ENCODE data around the gene RNF10. TPM values are rescaled to one million over a fixed set of nuclear protein-coding genes. Genes with fewer than 3 reads are reported as not detected.

The RNF10 gene
- total and polyA plus RNA-seq, 2 of the 4 experiments (the other 2 are of a cell fraction) = 44.4 to 95.0 TPM

GRCh38 chr12:120579179-120579578 is 45.0 kb downstream of the RNF10 start:
- no peak for TF ChIP-seq MXI1 (IDR thresholded peaks at IDR 0.05; ENCODE audit: borderline replicate concordance, low read depth, low read length)
- no peak for TF ChIP-seq SMC3 (IDR thresholded peaks at IDR 0.05; ENCODE audit: low read depth, low read length)
- TF ChIP-seq NFE2L2 (IDR thresholded peaks at IDR 0.05; ENCODE audit: low read depth, low read length) = no peak
- no peak for TF ChIP-seq RFX5 (IDR thresholded peaks at IDR 0.05; ENCODE audit: low read depth, low read length)
- no peak for TF ChIP-seq CTCF (conservative IDR thresholded peaks at IDR 0.05; ENCODE audit: low read depth, low read length)
- TF ChIP-seq ELK1 (IDR thresholded peaks at IDR 0.05; ENCODE audit: borderline replicate concordance, low read depth, low read length) = no peak
- TF ChIP-seq CEBPB (IDR thresholded peaks at IDR 0.05; ENCODE audit: low read depth, low read length) = no peak
- no peak for TF ChIP-seq BHLHE40 (IDR thresholded peaks at IDR 0.05; ENCODE audit: low read depth, low read length)
- no peak for TF ChIP-seq CHD1 (IDR thresholded peaks at IDR 0.05; ENCODE audit: low read depth, low read length)
- TF ChIP-seq RCOR1 (IDR thresholded peaks at IDR 0.05; ENCODE audit: insufficient replicate concordance, low read length) = no peak
- no peak for TF ChIP-seq POLR2A (IDR thresholded peaks at IDR 0.05; ENCODE audit: low read depth, low read length)
- TF ChIP-seq FOS (IDR thresholded peaks at IDR 0.05; ENCODE audit: low read depth, low read length) = no peak
- no peak for TF ChIP-seq USF2 (IDR thresholded peaks at IDR 0.05; ENCODE audit: low read depth, low read length)
- TF ChIP-seq MAZ (IDR thresholded peaks at IDR 0.05; ENCODE audit: borderline replicate concordance, low read depth, low read length) = no peak
- no peak for TF ChIP-seq RAD21 (IDR thresholded peaks at IDR 0.05; ENCODE audit: low read length)
- Histone ChIP-seq H4K20me1 (ENCODE audit: insufficient read depth, low read length) (peaks cover 9% of the 10 kb centered on the region; the same call in 1 of the 2 replicates), H4K8ac (ENCODE audit: low read depth in 2 of 2, low read length in 2 of 2) (no peak overlapping the region), H3K4me1 (ENCODE audit: control insufficient read depth, insufficient read depth, low read length) (no peaks in the 10 kb centered on the region), H2AFZ (replicated peaks; ENCODE audit: low read length, poor library complexity) (no peak overlapping the region), H3K56ac (ENCODE audit: extremely low read depth, insufficient read depth, low read length) (no peak overlapping the region), H3K9ac (ENCODE audit: low read depth, low read length) (no peak overlapping the region), H3K9me3 (ENCODE audit: control insufficient read depth, insufficient read depth, low read length) (no peaks in the 10 kb centered on the region), H3K14ac (replicated peaks; ENCODE audit: low read depth, low read length) (no peak overlapping the region), H3K36me3 (ENCODE audit: control insufficient read depth, insufficient read depth, low read length) (peaks cover 41% of the 10 kb centered on the region), H3K9me1 (ENCODE audit: insufficient read depth, low read length) (no peaks in the 10 kb centered on the region), H4K91ac (ENCODE audit: insufficient read depth, low read depth, low read length) (no peak overlapping the region), H3K4me2 (ENCODE audit: low read depth, low read length) (no peak overlapping the region), H4K5ac (ENCODE audit: low read depth, low read length) (no peak overlapping the region), H3K18ac (ENCODE audit: low read depth, low read length) (no peak overlapping the region), H3K79me1 (ENCODE audit: low read depth in 1 of 2, low read length in 2 of 2) (peaks cover 17 to 29% of the 10 kb centered on the region in 2 experiments; a peak in 2 of 4 replicates), H2BK5ac (ENCODE audit: low read depth, low read length, poor library complexity, severe bottlenecking) (no peak overlapping the region), H3K4ac (ENCODE audit: low read depth, low read length) (no peak overlapping the region), H3K27ac (ENCODE audit: insufficient read depth, low read length) (no peak overlapping the region), H3K27me3 (ENCODE audit: control insufficient read depth, insufficient read depth, low read length) (peaks cover under 1% of the 10 kb centered on the region; the same call in 1 of the 2 replicates), H2BK20ac (ENCODE audit: low read depth, low read length) (no peak overlapping the region), H2BK120ac (ENCODE audit: low read depth, low read length) (no peak overlapping the region), H2AK9ac (replicated peaks; ENCODE audit: low read depth, low read length, poor library complexity) (no peak overlapping the region), H2AK5ac (ENCODE audit: low read depth, low read length) (no peak overlapping the region), H3K23ac (ENCODE audit: low read depth, low read length) (no peak overlapping the region), H2BK15ac (ENCODE audit: low read depth, low read length) (no peak overlapping the region), H3K4me3 (ENCODE audit: insufficient read depth, low read depth, low read length) (no peak overlapping the region)
- ChIA-PET CTCF (no interaction called here), POLR2A (ENCODE audit: unreplicated experiment) (no interaction called here)
- ATAC-seq (ENCODE audit: low read depth) (no peak), DNase-seq (no peak)
- dilution Hi-C loops (cut with HindIII; ENCODE audit: low sequenced_read_pairs, unreplicated experiment) (no loop called here), intact Hi-C loops (cut with micrococcal nuclease) (no loop called here), in situ Hi-C loops (cut with MboI; ENCODE audit: low sequenced_read_pairs) (no loop called here)
- no TSS peak for BruUV-seq (replicated peaks)
- WGBS, 2 experiments (ENCODE audit: extremely low coverage in 2 of 2, insufficient read length in 1 of 2) = no CpG with 5 or more reads among the region's 1 CpG

Data from IMR-90 (cell line).